Common myeloid progenitor, CD34-positive (primary cell): ENCODE measurements around the gene KDM4C. TPM values are rescaled to one million over a fixed set of nuclear protein-coding genes. Genes with fewer than 3 reads are reported as not detected.
"Not testable (repeated sequence)": the region's sequence is repeated elsewhere in the genome, so short reads cannot be mapped to it uniquely, and the experiment has no call there.

Experiments used
- CTCF ChIA-PET: fragments of 350-600 bp; sonication (Branson Sonifier 250); formaldehyde crosslinking; loops from one replicate; lab custom pipeline; 2021; ENCODE audit warnings: antibody characterized with exemption; lab: Charles Lee
- POLR2A ChIA-PET: fragments of 350-600 bp; sonication (Branson Sonifier 250); formaldehyde crosslinking; loops from one replicate; lab custom pipeline; 2021; ENCODE audit warnings: antibody characterized with exemption; lab: Charles Lee
- DNase-seq, 3 donors: peaks; one replicate each; pipeline versions ENCODE4 v3.0.0 to v3.0.0-alpha.2; 2013
- H3K27ac ChIP-seq, 2 experiments: 1 replicate in 1 of 2; 2 replicates in 1 of 2; pipeline ENCODE4 v1.7.0; 2013; ENCODE audit warnings: inconsistent platforms in 2 of 2, low read length in 2 of 2, mild to moderate bottlenecking in 2 of 2, low read depth in 1 of 2, moderate library complexity in 1 of 2; ENCODE audit not compliant: severe bottlenecking in 2 of 2, insufficient read depth in 1 of 2, poor library complexity in 1 of 2
- H3K27me3 ChIP-seq, 5 experiments: replicated peaks in 2 of 5; 1 replicate in 3 of 5; 2 replicates in 2 of 5; pipeline versions ENCODE4 v1.6.1 to v1.7.0; 2013; ENCODE audit warnings: low read length in 4 of 5, mild to moderate bottlenecking in 2 of 5, moderate library complexity in 2 of 5, inconsistent platforms in 1 of 5; ENCODE audit not compliant: insufficient read depth in 5 of 5, control insufficient read depth in 4 of 5
- H3K36me3 ChIP-seq, 4 experiments: 1 replicate in 2 of 4; 2 replicates in 2 of 4; pipeline versions ENCODE4 v1.6.1 to v1.7.0; 2013; ENCODE audit warnings: low read length in 3 of 4, control low read depth in 1 of 4, mild to moderate bottlenecking in 1 of 4; ENCODE audit not compliant: control insufficient read depth in 4 of 4, insufficient read depth in 4 of 4
- H3K4me1 ChIP-seq, 4 experiments: 1 replicate in 3 of 4; 2 replicates in 1 of 4; pipeline versions ENCODE4 v1.6.1 to v1.7.1; 2013; ENCODE audit warnings: low read length in 3 of 4, mild to moderate bottlenecking in 3 of 4, control low read depth in 1 of 4, inconsistent platforms in 1 of 4, moderate library complexity in 1 of 4; ENCODE audit not compliant: control insufficient read depth in 4 of 4, insufficient read depth in 4 of 4; ENCODE audit errors: control extremely low read depth in 1 of 4
- H3K4me3 ChIP-seq, 7 experiments: 1 replicate in 4 of 7; 2 replicates in 3 of 7; pipeline versions ENCODE4 v1.5.1 to v1.7.0; 2013; ENCODE audit warnings: mild to moderate bottlenecking in 7 of 7, low read length in 6 of 7, moderate library complexity in 6 of 7, inconsistent platforms in 2 of 7, low read depth in 2 of 7, control low read depth in 1 of 7; ENCODE audit not compliant: insufficient read depth in 4 of 7, control insufficient read depth in 1 of 7; ENCODE audit errors: extremely low read depth in 1 of 7
- H3K9me3 ChIP-seq, 5 experiments: 1 replicate in 4 of 5; 2 replicates in 1 of 5; pipeline versions ENCODE4 v1.6.1 to v1.7.1; 2013; ENCODE audit warnings: low read length in 4 of 5, mild to moderate bottlenecking in 2 of 5, inconsistent platforms in 1 of 5, low read depth in 1 of 5, moderate library complexity in 1 of 5; ENCODE audit not compliant: control insufficient read depth in 4 of 5, insufficient read depth in 2 of 5; ENCODE audit errors: control extremely low read depth in 1 of 5
- WGBS: methylation state at CpG from one replicate; pipeline ENCODE4 v1.1.5; 2013; ENCODE audit not compliant: insufficient coverage; 5-methylcytosine and 5-hydroxymethylcytosine counted together
- polyA plus RNA-seq: library from polyadenylated mRNA; unstranded; fragments of 120-200 nt; gene quantifications from one replicate; pipeline ENCODE4 v1.2.1, GENCODE V29; 2013

The KDM4C gene
- polyA plus RNA-seq, result 33.8 TPM

DNA sequence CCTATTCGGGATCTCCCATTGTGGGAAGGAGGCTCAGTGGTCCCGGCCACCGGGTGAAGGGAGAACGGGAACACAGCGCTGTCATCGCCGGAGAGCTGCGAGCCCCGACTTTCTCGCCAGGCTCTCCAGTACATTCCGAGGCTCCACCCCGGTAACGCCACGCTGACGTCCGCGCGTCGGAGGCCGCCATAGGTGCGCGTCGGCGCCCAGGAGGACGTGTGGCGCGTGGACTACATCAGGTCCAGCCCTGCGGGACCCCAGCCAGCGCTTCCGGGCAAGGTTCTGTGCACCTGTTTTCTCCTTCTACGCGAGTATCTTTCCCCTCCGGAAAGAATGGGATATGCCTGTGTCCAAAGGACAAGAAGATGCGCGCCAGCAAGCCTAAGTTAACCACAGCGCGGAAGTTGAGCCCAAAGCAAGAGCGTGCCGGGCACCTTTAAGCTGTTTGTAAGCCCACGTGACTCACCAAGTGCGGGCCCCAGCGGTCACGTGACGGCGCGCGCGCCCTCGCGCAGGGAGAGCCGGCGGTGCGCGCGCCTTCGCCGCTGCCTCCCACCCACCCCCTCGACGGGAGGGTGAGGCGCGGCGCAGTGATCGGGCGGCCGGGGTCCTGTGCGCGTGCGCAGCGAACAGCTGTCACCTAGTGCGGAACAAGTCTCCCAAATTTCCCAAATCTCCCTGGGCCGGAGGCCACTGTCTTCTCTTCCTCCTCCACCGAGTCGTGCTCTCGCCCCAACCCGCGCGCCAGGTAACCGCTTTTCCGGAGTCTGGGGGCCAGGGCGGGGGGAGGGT, at the start of gene KDM4C:
KDM4C (plus strand) TSS at position 518 of the 792 bp plus-strand sequence. CDS start 35,016 bp downstream, outside the sequence.
- H3K27ac ChIP-seq, result peak within 1 kb of the TSS; percentile 92 to 97
- H3K4me3 ChIP-seq, result peak within 1 kb of the TSS; percentile 57 to 97 (median 85)
- H3K36me3 ChIP-seq, result no peaks in the 10 kb centered on the region
- DNase-seq, result peak; percentile 95 to 98 (median 98)
- peaks cover 8 to 25% (median 18%) of the 10 kb centered on the region in 4 experiments for H3K4me1 ChIP-seq
- H3K27me3 ChIP-seq, result no peaks in the 10 kb centered on the region
- WGBS, result under 1% methylated on average over 55 of the region's 80 CpGs
- CTCF ChIA-PET, result interaction anchor here (1.3 to 2.1 kb wide), 5 partner anchors 13 to 172 kb away, joined by 3 to 6 read pairs (median 5); no protein-coding TSS in a partner anchor
- H3K9me3 ChIP-seq, result no peaks in the 10 kb centered on the region
- POLR2A ChIA-PET, result interaction anchor here (0.7 to 1.4 kb wide), 4 partner anchors 9 to 344 kb away, joined by 3 read pairs; partner anchors contain the start of gene UHRF2

DNA sequence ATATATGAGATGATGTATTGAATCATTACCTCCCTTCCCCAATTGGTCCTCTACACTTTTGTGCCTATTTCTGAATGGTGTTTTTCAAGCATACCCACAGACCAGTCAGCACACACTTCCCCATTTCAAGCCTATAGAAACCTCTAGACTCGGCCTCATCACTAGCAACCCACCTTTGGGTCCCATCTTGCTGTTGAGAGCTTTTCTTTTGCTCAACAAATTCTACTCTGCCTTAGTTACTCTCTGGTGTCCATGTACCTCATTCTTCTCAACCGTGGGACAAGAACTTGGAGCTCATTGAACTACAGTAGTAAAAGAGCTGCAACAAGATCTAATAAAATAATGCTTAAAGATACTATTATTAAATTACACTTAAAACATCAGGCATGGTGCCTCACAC, 49.0 kb upstream of the KDM4C start:
- no peaks in the 10 kb centered on the region for H3K27me3 ChIP-seq
- H3K4me3 ChIP-seq, result no peak overlapping the region
- ChIA-PET POLR2A (no interaction called here), CTCF (interaction anchor here (1.2 kb wide), 1 partner anchor 9 kb away, joined by 4 read pairs; no protein-coding TSS in a partner anchor)
- no peak overlapping the region for H3K27ac ChIP-seq
- no peaks in the 10 kb centered on the region for H3K36me3 ChIP-seq
- H3K9me3 ChIP-seq, result peaks cover 0 to 3% (median 0%) of the 10 kb centered on the region in 5 experiments
- peak in 2 of 3 donors; percentile 44 to 52 for DNase-seq
- H3K4me1 ChIP-seq, result peaks cover 0 to 10% (median 7%) of the 10 kb centered on the region in 4 experiments
- WGBS, result 83% methylated on average over 1 of the region's 2 CpGs

DNA sequence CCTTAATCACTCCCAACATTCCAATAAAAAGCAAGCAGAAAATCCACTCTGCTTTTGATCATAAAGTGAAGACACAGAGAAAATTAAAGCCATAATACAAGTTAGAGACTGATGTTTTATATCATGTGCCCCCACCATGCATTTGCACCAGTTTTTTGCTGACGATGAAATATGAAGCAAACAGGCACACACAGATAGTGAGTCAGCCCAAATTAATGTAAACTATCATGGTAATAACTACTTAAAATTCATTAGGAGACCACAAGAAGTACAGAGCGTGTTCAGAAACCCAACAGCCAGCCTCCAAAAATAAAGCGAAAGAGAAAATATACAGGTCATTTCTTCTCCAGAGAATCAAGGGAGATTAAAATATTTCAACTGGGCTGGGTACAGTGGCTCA, 46.4 kb upstream of the KDM4C start:
- Histone ChIP-seq H3K4me3 (no peak overlapping the region), H3K9me3 (peaks cover 0 to 3% (median 0%) of the 10 kb centered on the region in 5 experiments), H3K4me1 (peaks cover 0 to 9% (median 4%) of the 10 kb centered on the region in 4 experiments), H3K27me3 (peaks cover 0 to 4% (median 0%) of the 10 kb centered on the region in 5 experiments), H3K27ac (no peak overlapping the region), H3K36me3 (no peaks in the 10 kb centered on the region)
- 100% methylated on average over 3 of the region's 3 CpGs for WGBS
- CTCF ChIA-PET, result no interaction called here
- POLR2A ChIA-PET, result no interaction called here
- DNase-seq, result peak in 1 of 3 donors; percentile 11

DNA sequence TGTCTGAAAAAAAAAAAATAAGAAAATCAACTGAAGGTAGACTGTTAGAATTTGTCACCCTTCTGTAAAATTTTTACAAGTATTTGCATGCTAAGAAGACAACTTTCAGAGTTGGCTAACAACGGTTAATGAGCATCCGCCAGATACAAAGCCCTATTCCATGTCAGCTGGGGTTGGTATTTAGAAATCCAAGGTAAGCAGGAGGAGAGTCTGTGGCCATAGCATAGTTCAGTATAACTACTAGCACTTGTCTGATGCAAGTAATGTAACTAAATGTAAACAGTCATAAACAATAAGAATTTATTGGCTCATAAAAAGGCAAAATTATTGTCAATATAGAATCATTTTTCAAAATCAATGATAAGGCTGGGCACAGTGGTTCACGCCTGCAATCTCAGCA, 45.7 kb upstream of the KDM4C start:
- Histone ChIP-seq H3K9me3 (peaks cover 0 to 3% (median 0%) of the 10 kb centered on the region in 5 experiments), H3K27ac (no peak overlapping the region), H3K4me3 (no peak overlapping the region), H3K4me1 (peaks cover 0 to 13% (median 5%) of the 10 kb centered on the region in 4 experiments), H3K36me3 (no peaks in the 10 kb centered on the region), H3K27me3 (peaks cover 0 to 4% (median 0%) of the 10 kb centered on the region in 5 experiments)
- 86% methylated on average over 3 of the region's 3 CpGs for WGBS
- DNase-seq, result no peak
- ChIA-PET POLR2A (no interaction called here), CTCF (no interaction called here)

DNA sequence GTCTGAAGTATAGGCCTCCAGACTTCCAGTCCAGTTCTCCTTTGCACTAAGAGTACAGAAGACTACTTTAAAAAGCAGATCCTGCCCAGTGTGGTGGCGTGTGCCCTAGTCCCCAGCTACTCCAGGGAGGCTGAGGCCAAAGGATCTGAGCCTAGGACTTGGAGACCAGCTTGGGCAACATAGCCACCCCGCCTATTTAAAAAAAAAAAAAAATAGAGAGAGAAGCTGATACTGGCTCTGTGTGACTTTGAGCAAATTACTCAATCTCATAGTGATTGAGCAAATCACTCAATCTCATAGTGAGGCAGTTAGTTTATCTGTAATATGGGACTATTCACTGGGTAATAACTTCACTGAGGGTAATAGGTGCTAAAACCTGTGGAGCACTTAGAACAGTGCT, 43.6 kb upstream of the KDM4C start:
- no peak for DNase-seq
- POLR2A ChIA-PET, result no interaction called here
- H3K27ac ChIP-seq, result no peak overlapping the region
- peaks cover 0 to 4% (median 0%) of the 10 kb centered on the region in 5 experiments for H3K27me3 ChIP-seq
- H3K9me3 ChIP-seq, result no peaks in the 10 kb centered on the region
- CTCF ChIA-PET, result interaction anchor here (0.6 kb wide), 1 partner anchor 20 kb away, joined by 4 read pairs; no protein-coding TSS in a partner anchor
- no peak overlapping the region for H3K4me3 ChIP-seq
- WGBS, result 100% methylated on average over 1 of the region's 2 CpGs
- H3K36me3 ChIP-seq, result no peaks in the 10 kb centered on the region
- peaks cover 0 to 13% (median 5%) of the 10 kb centered on the region in 4 experiments for H3K4me1 ChIP-seq

DNA sequence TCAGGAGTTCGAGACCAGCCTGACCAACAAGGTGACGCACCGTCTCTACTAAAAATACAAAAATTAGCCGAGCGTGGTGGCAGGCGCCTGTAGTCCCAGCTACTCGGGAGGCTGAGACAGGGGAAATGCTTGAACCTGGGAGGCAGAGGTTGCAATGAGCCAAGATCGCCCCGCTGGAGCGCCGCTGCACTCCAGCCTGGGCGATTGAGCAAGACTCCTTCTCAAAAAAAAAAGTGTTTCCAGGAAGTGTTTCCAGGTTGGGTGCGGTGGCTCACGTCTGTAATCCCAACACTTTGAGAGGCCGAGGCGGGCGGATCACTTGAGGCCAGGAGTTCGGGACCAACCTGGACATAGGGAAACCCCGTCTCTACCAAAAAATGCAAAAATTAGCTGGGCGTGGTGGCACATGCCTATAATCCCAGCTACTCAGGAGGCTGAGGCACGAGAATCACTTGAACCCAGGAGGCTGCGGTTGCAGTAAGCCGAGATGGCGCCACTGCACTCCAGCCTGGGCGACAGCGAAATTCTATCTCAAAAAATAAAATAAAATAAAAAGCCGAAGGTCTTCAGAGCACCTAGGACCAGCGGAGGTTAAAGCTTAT, 42.5 kb upstream of the KDM4C start:
- DNase-seq, H3K27ac ChIP-seq, H3K36me3 ChIP-seq, POLR2A ChIA-PET, H3K9me3 ChIP-seq, H3K27me3 ChIP-seq: not testable (repeated sequence)
- CTCF ChIA-PET, result interaction anchor here (1.1 kb wide), 1 partner anchor 15 kb away, joined by 3 read pairs; no protein-coding TSS in a partner anchor
- H3K4me1 ChIP-seq, result peaks cover 0 to 13% (median 5%) of the 10 kb centered on the region in 4 experiments
- H3K4me3 ChIP-seq, result peak overlapping the region in 5 of 7 experiments; percentile 18 to 89 (median 71)
- WGBS, result 97% methylated on average over 25 of the region's 28 CpGs
